CD4-positive, alpha-beta memory T cell (primary cell): ENCODE measurements around the gene ASH1L. TPM values are rescaled to one million over a fixed set of nuclear protein-coding genes. Genes with fewer than 3 reads are reported as not detected.
"Not testable (repeated sequence)": the region's sequence is repeated elsewhere in the genome, so short reads cannot be mapped to it uniquely, and the experiment has no call there.

ENCODE experiments used
- CTCF ChIA-PET: fragments of 350-600 bp; sonication (Branson Sonifier 250); formaldehyde crosslinking; loops from one replicate; lab custom pipeline; 2021; ENCODE audit warnings: inconsistent platforms; ENCODE audit not compliant: partially characterized antibody; lab: Charles Lee
- POLR2A ChIA-PET: fragments of 350-600 bp; sonication (Branson Sonifier 250); formaldehyde crosslinking; loops from one replicate; lab custom pipeline; 2021; ENCODE audit not compliant: partially characterized antibody; lab: Charles Lee
- DNase-seq, 5 donors: peaks; one replicate each; pipeline versions ENCODE4 v3.0.0 to v3.0.0-alpha.2; 2020 to 2022; ENCODE audit warnings: mixed read lengths in 1 of 5
- H3K27ac ChIP-seq: one replicate; pipeline ENCODE4 v1.7.0; 2013; ENCODE audit warnings: low read depth, low read length
- H3K27me3 ChIP-seq: 2 replicates; pipeline ENCODE4 v1.7.0; 2013; ENCODE audit warnings: mild to moderate bottlenecking, low read length, moderate library complexity; ENCODE audit not compliant: insufficient read depth
- H3K36me3 ChIP-seq: 2 replicates; pipeline ENCODE4 v1.7.0; 2013; ENCODE audit warnings: mild to moderate bottlenecking, low read length, moderate library complexity; ENCODE audit not compliant: insufficient read depth
- H3K4me1 ChIP-seq: 2 replicates; pipeline ENCODE4 v1.7.0; 2013; ENCODE audit warnings: mild to moderate bottlenecking, low read length, moderate library complexity; ENCODE audit not compliant: insufficient read depth
- H3K4me3 ChIP-seq, 2 donors: one replicate each; pipeline ENCODE4 v1.7.0; 2013; ENCODE audit warnings: low read length in 2 of 2, mild to moderate bottlenecking in 1 of 2
- H3K9me3 ChIP-seq, 2 donors: one replicate each; pipeline ENCODE4 v1.7.0; 2013; ENCODE audit warnings: low read length in 2 of 2, control low read depth in 1 of 2; ENCODE audit not compliant: control insufficient read depth in 1 of 2
- H3K27ac Mint-ChIP-seq, 7 donors: one replicate each; pipeline ENCODE4 v1.8.0; 2020 to 2021; ENCODE audit warnings: mixed read lengths in 7 of 7, mild to moderate bottlenecking in 6 of 7, inconsistent platforms in 3 of 7, moderate library complexity in 3 of 7
- H3K27me3 Mint-ChIP-seq, 2 donors: one replicate each; pipeline ENCODE4 v1.8.0; 2020 to 2021; ENCODE audit warnings: mixed read lengths in 2 of 2
- H3K36me3 Mint-ChIP-seq, 2 donors: one replicate each; pipeline ENCODE4 v1.8.0; 2020 to 2021; ENCODE audit warnings: mixed read lengths in 2 of 2, inconsistent platforms in 1 of 2, mild to moderate bottlenecking in 1 of 2
- H3K4me1 Mint-ChIP-seq, 4 donors: one replicate each; pipeline ENCODE4 v1.8.0; 2020 to 2021; ENCODE audit warnings: mixed read lengths in 4 of 4, mild to moderate bottlenecking in 1 of 4
- H3K4me3 Mint-ChIP-seq, 8 donors: one replicate each; pipeline ENCODE4 v1.8.0; 2020 to 2021; ENCODE audit warnings: mixed read lengths in 8 of 8, mild to moderate bottlenecking in 7 of 8, moderate library complexity in 6 of 8, inconsistent platforms in 3 of 8
- H3K9me3 Mint-ChIP-seq, 8 donors: one replicate each; pipeline ENCODE4 v1.8.0; 2020 to 2021; ENCODE audit warnings: mixed read lengths in 8 of 8, mild to moderate bottlenecking in 5 of 8, inconsistent platforms in 3 of 8, moderate library complexity in 1 of 8
- intact Hi-C: fragments of 100-400 bp; cut with micrococcal nuclease; formaldehyde crosslinking; loops from one replicate; pipeline ENCODE4 v1.15.1; 2023
- polyA plus RNA-seq, 2 donors: library from polyadenylated mRNA; unstranded; fragments of 300-500 nt; fragmentation: Illumina TruSeq; gene quantifications; one replicate each; pipeline ENCODE4 v1.2.3, GENCODE V29; 2021
- total RNA-seq, 2 experiments: library from RNA; stranded (reverse); gene quantifications; one replicate each; pipeline ENCODE4 v1.2.3, GENCODE V29; 2021

Gene ASH1L
- total and polyA plus RNA-seq, 4 experiments from 2014 or later: 7.6 to 107 (median 70.4) TPM

DNA sequence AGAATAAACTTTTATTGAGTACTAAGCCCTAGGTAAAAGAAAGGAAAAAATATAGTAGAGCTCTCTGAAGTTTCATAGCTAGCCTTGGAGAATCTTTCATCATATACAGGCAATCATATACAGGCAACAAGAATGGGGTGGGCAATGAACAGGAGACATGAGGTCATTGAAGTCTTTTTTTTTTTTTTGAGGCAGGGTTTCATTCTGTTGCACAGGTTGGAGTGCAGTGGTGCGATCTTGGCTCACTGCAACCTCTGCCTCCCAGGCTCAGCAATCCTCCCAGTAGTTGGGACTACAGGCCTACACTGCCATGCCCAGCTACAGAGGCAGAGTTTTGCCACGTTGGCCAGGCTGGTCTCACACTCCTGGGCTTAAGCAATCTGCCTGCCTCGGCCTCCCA is 219.8 kb downstream of the ASH1L start:
- Mint-ChIP-seq H3K36me3 (peaks cover 61 to 83% of the 10 kb centered on the region in 2 donors), H3K27me3 (no peaks in the 10 kb centered on the region), H3K4me3 (no peak overlapping the region), H3K27ac (no peak overlapping the region), H3K4me1 (peaks cover 0 to 3% (median 0%) of the 10 kb centered on the region in 4 donors), H3K9me3 (peaks cover 0 to 1% (median 0%) of the 10 kb centered on the region in 8 donors)
- intact Hi-C loops: no loop called here
- Histone ChIP-seq H3K4me1 (no peaks in the 10 kb centered on the region), H3K4me3 (no peak overlapping the region), H3K27ac (no peak overlapping the region), H3K27me3 (no peaks in the 10 kb centered on the region), H3K36me3 (peaks cover 79% of the 10 kb centered on the region), H3K9me3 (no peaks in the 10 kb centered on the region)
- CTCF ChIA-PET: interaction anchor here (3.9 kb wide), 1 partner anchor 92 kb away, joined by 15 read pairs; no protein-coding TSS in a partner anchor
- POLR2A ChIA-PET: no interaction called here
- no peak for DNase-seq

DNA sequence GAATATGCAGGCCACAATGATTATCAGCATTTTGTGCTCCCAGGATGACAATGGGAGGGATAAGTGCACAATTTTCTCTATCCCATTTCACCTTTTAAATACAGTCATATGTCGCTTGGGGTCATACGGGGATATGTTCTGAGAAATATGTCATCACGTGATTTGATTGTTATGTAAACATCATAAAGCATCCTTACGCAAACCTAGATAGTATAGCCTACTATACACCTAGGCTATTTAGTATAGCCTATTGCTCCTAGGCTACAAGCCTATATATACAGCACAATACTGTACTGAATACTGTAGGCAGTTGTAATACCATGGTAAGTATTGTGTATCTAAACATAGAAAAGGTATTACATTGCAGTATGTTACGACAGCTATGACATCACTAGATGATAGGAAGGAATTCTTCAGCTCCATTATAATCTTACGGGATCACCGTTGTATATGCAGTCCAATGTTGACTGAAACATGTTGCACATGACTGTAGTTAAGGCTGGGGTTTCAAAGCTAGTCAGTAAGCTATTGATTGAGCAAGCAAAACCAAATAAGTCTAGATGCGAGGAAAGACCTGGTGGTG is 223.0 kb downstream of the ASH1L start:
- H3K36me3 Mint-ChIP-seq: peaks cover 51 to 81% of the 10 kb centered on the region in 2 donors
- no peaks in the 10 kb centered on the region for H3K4me1 ChIP-seq
- intact Hi-C loops: no loop called here
- peak overlapping the region in 2 of 7 donors; percentile 4 to 70 for H3K27ac Mint-ChIP-seq
- no peak overlapping the region for H3K27ac ChIP-seq
- ChIA-PET CTCF (interaction anchor here (1.3 to 3.3 kb wide), 3 partner anchors 17 to 146 kb away, joined by 3 to 27 read pairs (median 3); no protein-coding TSS in a partner anchor), POLR2A (interaction anchor here (0.5 to 0.7 kb wide), 2 partner anchors 11 to 235 kb away, joined by 3 read pairs; no protein-coding TSS in a partner anchor)
- H3K27me3 ChIP-seq: no peaks in the 10 kb centered on the region
- no peaks in the 10 kb centered on the region for H3K9me3 ChIP-seq
- peaks cover 72% of the 10 kb centered on the region for H3K36me3 ChIP-seq
- no peak for DNase-seq
- H3K4me1 Mint-ChIP-seq: no peaks in the 10 kb centered on the region
- no peaks in the 10 kb centered on the region for H3K27me3 Mint-ChIP-seq
- H3K4me3 Mint-ChIP-seq: no peak overlapping the region
- H3K4me3 ChIP-seq: no peak overlapping the region
- peaks cover 0 to 1% (median 0%) of the 10 kb centered on the region in 8 donors for H3K9me3 Mint-ChIP-seq

DNA sequence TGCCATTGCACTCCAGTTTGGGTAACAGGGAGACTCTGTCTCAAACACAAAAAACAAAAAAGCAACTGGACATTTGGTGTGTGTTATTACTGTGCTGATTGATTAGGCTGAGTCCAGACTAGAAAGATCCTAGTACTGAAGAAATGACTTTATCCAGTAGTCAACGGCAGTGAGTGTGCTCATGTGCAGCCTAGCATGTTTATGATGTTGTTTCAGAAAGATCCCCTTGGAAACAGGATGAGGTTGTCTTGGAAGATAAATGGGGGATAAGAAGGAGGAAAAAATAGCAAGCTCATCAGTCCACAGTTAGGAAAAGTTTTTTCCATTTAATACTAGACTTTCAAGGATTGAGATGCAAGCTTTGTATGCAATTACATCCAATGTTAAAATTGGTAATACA is 227.6 kb downstream of the ASH1L start:
- H3K9me3 ChIP-seq: no peaks in the 10 kb centered on the region
- no peaks in the 10 kb centered on the region for H3K27me3 Mint-ChIP-seq
- peaks cover 0 to 5% (median 0%) of the 10 kb centered on the region in 4 donors for H3K4me1 Mint-ChIP-seq
- CTCF ChIA-PET: interaction anchor here (0.9 kb wide), 2 partner anchors 11 kb away, joined by 3 to 4 read pairs; no protein-coding TSS in a partner anchor
- H3K27ac Mint-ChIP-seq: peak overlapping the region in 1 of 7 donors; percentile 18
- H3K27ac ChIP-seq: no peak overlapping the region
- no peaks in the 10 kb centered on the region for H3K9me3 Mint-ChIP-seq
- DNase-seq: no peak
- POLR2A ChIA-PET: interaction anchor here (1.9 kb wide), 1 partner anchor 11 kb away, joined by 7 read pairs; no protein-coding TSS in a partner anchor
- no peak overlapping the region for H3K4me3 Mint-ChIP-seq
- H3K36me3 Mint-ChIP-seq: peaks cover 31 to 62% of the 10 kb centered on the region in 2 donors
- no peaks in the 10 kb centered on the region for H3K4me1 ChIP-seq
- H3K36me3 ChIP-seq: peaks cover 49% of the 10 kb centered on the region
- no peak overlapping the region for H3K4me3 ChIP-seq
- intact Hi-C loops: no loop called here
- no peaks in the 10 kb centered on the region for H3K27me3 ChIP-seq

DNA sequence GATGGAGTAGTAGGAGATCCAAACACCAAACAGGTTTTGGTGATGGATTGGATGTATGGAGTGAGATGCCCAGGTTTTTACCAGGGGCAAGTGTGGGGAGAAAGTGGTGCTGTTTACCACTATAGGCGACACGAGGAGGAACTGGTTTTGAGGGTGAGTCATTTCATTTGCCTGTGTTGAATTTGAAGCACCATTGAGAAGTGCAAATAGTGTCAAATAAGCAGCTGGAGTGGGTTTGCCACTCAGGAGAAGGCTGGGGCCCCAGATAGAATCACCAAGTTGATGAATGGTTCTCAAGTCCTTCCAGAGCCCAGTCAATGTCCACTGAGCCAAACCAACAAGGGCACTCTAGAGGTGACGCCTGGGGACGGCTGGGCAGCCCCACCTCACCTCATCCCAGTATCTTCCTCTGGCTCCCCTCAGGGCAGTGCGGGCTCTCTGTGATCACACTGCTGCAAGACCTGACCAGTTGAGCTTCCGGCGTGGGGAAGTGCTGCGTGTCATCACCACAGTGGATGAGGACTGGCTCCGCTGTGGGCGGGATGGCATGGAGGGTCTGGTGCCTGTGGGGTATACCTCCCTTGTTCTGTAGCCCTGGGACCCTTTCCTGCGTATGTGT is 232.5 kb downstream of the ASH1L start:
- H3K36me3 Mint-ChIP-seq: peaks cover 13 to 24% of the 10 kb centered on the region in 2 donors
- H3K27ac Mint-ChIP-seq: peak overlapping the region in 2 of 7 donors; percentile 46 to 68
- POLR2A ChIA-PET: no interaction called here
- no peaks in the 10 kb centered on the region for H3K27me3 Mint-ChIP-seq
- intact Hi-C loops: loop anchor here (10.0 kb wide), 1 partner anchor 155 kb away; the partner anchor contains the start of genes KRTCAP2 and TRIM46
- no peaks in the 10 kb centered on the region for H3K9me3 Mint-ChIP-seq
- Histone ChIP-seq H3K4me1 (peaks cover 2% of the 10 kb centered on the region), H3K9me3 (no peaks in the 10 kb centered on the region), H3K27ac (no peak overlapping the region), H3K27me3 (no peaks in the 10 kb centered on the region), H3K36me3 (peaks cover 13% of the 10 kb centered on the region), H3K4me3 (no peak overlapping the region)
- CTCF ChIA-PET: no interaction called here
- no peak overlapping the region for H3K4me3 Mint-ChIP-seq
- DNase-seq: no peak
- peaks cover 2 to 9% (median 9%) of the 10 kb centered on the region in 4 donors for H3K4me1 Mint-ChIP-seq

DNA sequence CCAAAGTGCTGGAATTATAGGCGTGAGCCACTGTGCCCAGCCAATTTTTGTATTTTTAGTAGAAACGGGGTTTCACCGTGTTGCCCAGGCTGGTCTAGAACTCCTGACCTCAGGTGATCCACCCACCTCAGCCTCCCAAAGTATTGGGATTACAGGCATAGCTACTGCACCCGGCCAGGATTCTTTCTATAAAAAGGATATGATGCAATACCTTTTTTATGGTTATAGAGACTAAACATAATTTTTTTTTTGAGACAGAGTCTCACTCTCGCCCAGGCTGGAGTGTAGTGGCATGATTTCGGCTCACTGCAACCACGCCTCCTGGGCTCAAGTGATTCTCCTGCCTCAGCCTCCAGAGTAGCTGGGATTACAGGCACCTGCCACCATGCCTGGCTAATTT is 233.7 kb downstream of the ASH1L start:
- POLR2A ChIA-PET: interaction anchor here (1.0 to 2.3 kb wide), 3 partner anchors 10 to 78 kb away, joined by 3 to 6 read pairs (median 4); partner anchors contain the start of gene FDPS
- intact Hi-C loops: loop anchor here (10.0 kb wide), 1 partner anchor 154 kb away; the partner anchor contains the start of genes KRTCAP2 and TRIM46

DNA sequence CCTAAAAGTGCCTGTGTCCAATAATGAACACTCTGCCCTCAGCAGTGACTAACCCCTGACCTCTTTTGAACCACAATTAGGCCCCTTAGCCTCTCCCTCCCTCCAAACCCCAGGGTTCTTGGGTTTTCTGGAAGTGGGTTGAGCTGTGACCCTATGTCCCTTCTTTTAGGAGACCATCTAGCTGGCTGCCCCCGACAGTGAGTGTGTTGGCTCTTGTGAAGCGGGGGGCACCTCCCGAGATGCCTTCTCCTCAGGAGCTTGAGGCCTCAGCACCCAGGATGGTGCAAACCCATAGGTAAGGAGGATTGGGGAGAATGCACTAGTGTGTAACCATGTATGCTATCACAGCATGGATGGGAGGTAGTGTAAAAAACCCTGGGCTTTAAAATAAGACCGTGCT is 234.6 kb downstream of the ASH1L start:
- H3K9me3 Mint-ChIP-seq: no peaks in the 10 kb centered on the region

More for the DNA sequence above, 233.7 kb downstream of the ASH1L start:
- H3K4me3 ChIP-seq, H3K27ac ChIP-seq, H3K27me3 Mint-ChIP-seq, H3K9me3 Mint-ChIP-seq, H3K4me3 Mint-ChIP-seq, DNase-seq, H3K9me3 ChIP-seq, H3K4me1 ChIP-seq, H3K27me3 ChIP-seq, H3K27ac Mint-ChIP-seq: not testable (repeated sequence)
- H3K36me3 ChIP-seq: peaks cover 13% of the 10 kb centered on the region
- Mint-ChIP-seq H3K36me3 (peaks cover 13 to 22% of the 10 kb centered on the region in 2 donors), H3K4me1 (peaks cover 2 to 15% (median 9%) of the 10 kb centered on the region in 4 donors)
- CTCF ChIA-PET: interaction anchor here (1.6 kb wide), 1 partner anchor 77 kb away, joined by 6 read pairs; no protein-coding TSS in a partner anchor

More for the DNA sequence above, 234.6 kb downstream of the ASH1L start:
- peaks cover 9 to 17% of the 10 kb centered on the region in 2 donors for H3K36me3 Mint-ChIP-seq
- peaks cover 13% of the 10 kb centered on the region for H3K36me3 ChIP-seq
- peaks cover 2 to 17% (median 9%) of the 10 kb centered on the region in 4 donors for H3K4me1 Mint-ChIP-seq
- intact Hi-C loops: loop anchor here (10.0 kb wide), 1 partner anchor 153 kb away; the partner anchor contains the start of genes KRTCAP2 and TRIM46
- no peaks in the 10 kb centered on the region for H3K27me3 ChIP-seq
- ChIA-PET CTCF (interaction anchor here (1.6 kb wide), 1 partner anchor 77 kb away, joined by 6 read pairs; no protein-coding TSS in a partner anchor), POLR2A (interaction anchor here (0.6 to 2.3 kb wide), 7 partner anchors 11 to 135 kb away, joined by 3 to 6 read pairs (median 3); partner anchors contain the start of gene FDPS)
- H3K4me1 ChIP-seq: peaks cover 6% of the 10 kb centered on the region
- H3K27me3 Mint-ChIP-seq: no peaks in the 10 kb centered on the region
- peak overlapping the region in 2 of 7 donors; percentile 35 to 53 for H3K27ac Mint-ChIP-seq
- H3K27ac ChIP-seq: no peak overlapping the region
- no peak overlapping the region for H3K4me3 ChIP-seq
- H3K4me3 Mint-ChIP-seq: peak overlapping the region in 1 of 8 donors; percentile 39
- no peaks in the 10 kb centered on the region for H3K9me3 ChIP-seq
- DNase-seq: no peak
